Sciatic nerve (tissue), 2 donors: Measurements from ENCODE around the gene CBFA2T3. TPM values are rescaled to one million over a fixed set of nuclear protein-coding genes. Genes with fewer than 3 reads are reported as not detected.

Experiments used
- ATAC-seq: fragments of 200-7000 bp; cut with Tn5 transposase; one replicate; pipeline ENCODE4 v1.9.1; 2020; ENCODE audit warnings: mild to moderate bottlenecking, moderate library complexity
- DNase-seq: peaks from one replicate; pipeline ENCODE4 v3.0.0-alpha.2; 2020; ENCODE audit warnings: low spot score
- intact Hi-C: fragments of 100-400 bp; cut with DNase I; formaldehyde crosslinking; loops from one replicate; pipeline ENCODE4 v1.14.2; 2022
- total RNA-seq: library from RNA; stranded (reverse); fragmentation: NEBNext Ultra II Directional; extraction: Animal tissue kit (Norgen Biotek cat#: 25700); gene quantifications from one replicate; pipeline ENCODE4 v1.2.1, GENCODE V29; 2021
- donor health status: DM: no; HTN: no; CAD: no.
- donor health status: DM: no; HTN: no; CAD: no.

Gene CBFA2T3
- total RNA-seq, 1 donor from 2014 or later, result 8.2 TPM

DNA sequence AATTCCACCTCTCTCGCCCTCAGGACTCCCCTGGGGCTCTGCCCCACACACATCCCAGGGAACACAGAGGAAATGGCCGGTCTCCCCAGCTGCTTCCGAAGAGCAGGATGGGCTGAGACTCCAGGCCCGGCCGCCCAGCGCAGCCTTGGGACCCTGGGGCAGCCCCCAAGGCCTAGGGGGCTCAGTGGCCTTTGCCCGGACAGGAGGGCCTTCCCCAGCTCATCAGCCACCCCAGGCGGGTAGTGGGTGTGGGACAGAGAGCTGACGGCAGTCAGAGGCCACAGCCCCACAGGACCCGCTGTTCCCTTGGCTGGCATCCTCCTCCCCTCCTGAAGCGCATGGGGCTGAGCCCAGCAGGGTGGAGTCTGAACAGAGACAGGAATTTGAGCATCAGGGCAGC lies 6.2 kb upstream of the CBFA2T3 start:
- ATAC-seq (no peak), DNase-seq (no peak)
- intact Hi-C loops, result no loop called here

DNA sequence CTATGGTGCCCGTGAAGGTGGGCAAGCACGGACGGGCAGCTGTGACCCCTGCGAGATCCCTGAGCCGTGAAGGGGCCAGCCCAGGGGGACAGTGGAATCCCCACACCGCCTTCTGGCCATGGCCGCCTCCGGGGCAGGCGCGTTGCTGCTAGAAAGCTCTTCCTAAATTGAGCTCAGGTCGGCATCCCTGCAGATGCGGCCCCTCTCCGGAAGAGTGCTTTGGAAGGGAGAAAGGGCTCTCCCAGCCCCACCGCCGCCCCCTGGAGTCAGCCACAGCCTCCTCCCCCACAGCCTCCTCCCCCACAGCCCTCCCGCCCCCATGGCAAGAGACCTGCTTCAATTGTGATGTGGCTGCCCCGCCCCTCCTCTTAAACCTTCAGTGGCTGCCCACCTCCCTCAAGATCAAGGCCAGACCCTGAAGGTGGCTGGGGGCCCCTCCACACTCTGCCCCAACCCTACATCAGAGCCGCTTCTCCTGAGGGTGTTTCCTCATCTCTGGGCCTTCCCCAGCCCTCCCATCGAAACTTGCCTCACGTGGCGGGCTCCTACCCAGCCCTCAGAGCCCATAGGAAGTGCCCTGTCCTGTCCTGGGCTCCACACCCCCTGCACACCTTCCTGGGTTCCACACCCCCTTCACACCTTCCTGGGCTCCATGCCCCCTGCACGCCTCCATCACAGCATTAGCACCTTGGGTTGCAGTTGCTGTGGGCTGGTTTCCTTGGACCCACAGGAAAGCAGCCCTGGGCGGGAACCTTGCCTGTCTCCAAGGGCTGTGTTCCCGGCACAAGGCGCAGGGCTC lies 5.5 kb upstream of the CBFA2T3 start:
- no peak for DNase-seq
- ATAC-seq, result no peak
- intact Hi-C loops, result no loop called here

DNA sequence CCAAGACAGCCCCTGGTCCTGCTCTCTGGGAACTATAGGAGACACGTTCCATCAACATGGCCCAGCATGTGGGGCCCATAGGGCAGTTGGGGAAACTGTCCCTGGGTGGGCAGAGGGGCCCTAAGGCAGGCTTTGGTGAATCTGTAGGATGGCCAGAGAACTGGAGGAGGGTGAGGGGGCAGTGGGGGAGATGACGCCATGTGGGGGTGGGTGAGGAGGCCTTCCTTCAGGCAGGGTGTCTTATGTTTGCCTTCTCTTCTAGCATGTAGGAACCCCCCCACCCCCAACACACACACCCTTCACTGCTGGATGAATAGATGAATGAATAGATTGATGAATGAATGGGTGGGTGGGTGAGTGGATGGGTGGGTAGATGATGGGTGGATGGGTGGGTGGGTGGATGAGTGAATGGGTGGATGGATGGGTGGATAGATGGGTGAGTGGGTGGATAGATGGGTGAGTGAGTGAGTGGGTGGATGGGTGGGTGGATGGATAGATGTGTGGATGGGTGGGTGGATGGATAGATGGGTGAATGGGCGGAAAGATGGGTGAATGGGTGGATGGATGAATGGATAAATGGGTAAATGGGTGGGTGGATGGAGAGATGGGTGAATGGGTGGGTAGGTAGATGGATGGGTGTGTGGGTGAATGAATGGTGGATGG lies 2.5 kb upstream of the CBFA2T3 start:
- intact Hi-C loops, result no loop called here
- DNase-seq (no peak), ATAC-seq (no peak)

DNA sequence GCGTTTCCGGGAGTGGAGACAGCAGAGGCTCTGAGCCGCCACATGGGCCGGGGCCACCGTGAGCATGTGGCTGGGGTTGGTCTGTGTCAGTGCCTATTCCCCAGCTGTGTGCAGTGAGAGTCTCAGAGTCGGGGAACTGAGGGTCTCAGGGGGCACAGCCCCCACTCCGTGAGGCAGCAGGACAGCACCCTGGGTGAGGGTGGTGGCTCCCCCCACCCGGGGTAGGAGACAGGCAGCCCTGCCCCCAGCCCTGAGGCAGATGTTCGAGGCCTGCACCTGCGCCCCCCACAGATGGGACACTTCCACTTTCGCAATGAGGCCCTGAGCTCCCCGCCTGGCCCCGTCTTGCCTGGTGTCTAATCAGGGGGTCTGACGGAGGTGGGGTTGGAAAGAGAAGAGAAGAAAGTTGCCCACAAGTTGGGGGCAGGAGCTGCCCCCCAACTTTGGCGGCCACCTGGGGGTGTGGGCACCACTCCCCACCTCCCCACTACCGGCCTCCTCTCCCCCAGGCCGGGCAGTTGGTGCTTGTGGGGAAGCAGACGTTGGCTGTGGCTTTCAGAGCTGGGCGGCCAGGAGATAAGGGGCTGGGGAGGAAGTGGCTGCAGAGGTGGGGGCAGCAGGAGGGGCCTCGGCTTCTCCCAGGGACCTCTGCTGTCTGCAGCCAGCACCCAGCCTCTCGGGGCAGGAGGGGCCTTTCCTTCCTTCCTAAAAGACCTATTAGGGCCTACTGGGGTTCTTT lies 1.8 kb upstream of the CBFA2T3 start:
- intact Hi-C loops, result no loop called here
- no peak for ATAC-seq

GRCh38 chr16:88977812-88978607 lies 1.0 kb upstream of the CBFA2T3 start:
- intact Hi-C loops, result no loop called here
- ATAC-seq (no peak), DNase-seq (no peak)

More for the DNA sequence above, 1.8 kb upstream of the CBFA2T3 start:
- no peak for DNase-seq

DNA sequence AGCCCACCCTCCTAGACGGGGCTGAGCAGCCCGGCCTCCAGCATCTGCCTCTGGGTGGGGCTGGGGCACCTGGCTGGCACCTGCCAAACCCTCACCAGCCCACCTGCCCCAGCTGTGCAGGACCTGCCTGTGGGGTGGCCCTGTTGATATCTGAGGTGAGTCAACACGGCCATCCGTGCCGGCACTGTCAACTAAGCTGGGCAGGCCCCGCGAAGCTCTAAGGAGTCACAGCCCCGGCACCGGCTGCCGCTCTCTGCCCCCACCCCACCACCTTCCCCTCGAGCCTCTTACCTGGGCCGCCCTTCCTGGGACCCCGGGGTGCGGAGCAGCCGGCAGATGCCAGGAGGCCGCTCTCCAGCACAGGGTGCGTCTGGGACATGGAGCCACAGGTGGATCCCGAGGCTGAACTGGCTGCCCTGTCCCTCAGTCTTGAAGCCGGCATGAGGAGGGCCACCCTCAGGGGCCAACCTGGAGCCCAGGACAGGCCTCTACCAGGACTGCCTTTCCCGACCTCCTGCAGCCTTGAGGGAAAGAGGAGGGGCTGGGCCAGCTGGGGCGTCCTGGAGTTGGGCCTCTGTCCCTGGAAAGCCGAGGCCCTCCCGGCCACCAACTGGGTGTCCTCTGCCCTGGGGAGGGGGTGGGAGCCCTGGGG lies 515 bp downstream of the CBFA2T3 start:
- ATAC-seq (no peak), DNase-seq (no peak)
- intact Hi-C loops, result no loop called here

- ATAC-seq, result no peak
Measured at GRCh38 chr16:88975511-88976061, 1.4 kb downstream of the CBFA2T3 start.

DNA sequence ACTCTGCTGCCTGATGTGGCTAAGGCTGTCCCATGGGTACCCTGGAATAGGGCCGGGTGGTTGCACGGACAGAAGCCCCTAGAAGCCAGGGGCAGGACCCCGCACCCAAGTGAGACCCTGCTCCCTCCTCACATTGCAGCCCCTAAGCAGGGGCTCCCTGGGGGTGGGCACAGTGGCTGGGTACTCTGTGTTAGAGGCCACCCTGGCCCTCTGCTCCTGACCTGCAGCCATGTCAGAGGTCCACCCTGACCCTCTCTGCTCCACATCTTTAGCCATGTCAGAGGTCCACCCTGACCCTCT lies 2.1 kb downstream of the CBFA2T3 start:
- intact Hi-C loops, result no loop called here
- ATAC-seq, result no peak
- no peak for DNase-seq

More at GRCh38 chr16:88975511-88976061, 1.4 kb downstream of the CBFA2T3 start:
- no peak for DNase-seq
- intact Hi-C loops, result no loop called here

DNA sequence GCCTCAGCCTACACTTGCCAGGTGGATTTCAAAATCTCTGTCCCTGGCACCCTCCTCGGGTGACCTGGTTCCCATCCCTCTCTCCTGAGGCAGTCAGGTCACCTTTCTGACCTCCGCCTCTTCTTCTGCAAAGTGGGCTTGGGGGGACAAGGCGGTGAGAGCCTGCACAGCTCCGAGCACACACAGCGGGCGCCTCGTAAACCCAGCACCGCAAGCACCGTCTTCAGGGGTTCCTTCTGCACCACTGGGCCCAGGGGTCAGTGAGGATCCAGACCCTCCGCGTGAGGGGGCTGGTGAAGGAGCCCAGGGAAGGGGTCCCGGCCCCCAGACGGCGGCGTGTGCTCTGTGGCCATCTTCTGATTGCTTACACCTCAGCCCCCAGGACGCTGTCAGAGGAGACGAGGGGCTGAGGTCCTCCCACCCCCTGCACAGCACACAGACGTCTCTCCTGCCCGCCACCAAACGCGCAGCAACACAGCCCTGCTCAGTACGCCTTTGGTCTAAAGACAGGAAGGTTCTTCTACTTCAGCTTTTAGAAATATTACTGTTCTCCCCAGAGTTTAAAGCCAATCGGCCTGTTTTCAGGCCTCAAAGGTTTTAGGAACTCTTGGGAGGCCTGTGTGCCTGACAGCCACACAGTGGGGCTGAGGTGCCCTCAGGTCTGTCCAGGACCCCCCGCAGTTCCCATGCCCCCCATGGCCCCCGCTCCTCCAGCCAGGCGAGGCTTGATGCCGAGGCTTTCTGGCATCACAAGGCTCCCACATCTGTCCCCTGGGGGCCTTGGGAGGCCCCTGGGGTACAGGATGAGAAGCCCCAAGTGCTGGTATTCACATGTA lies 2.7 kb downstream of the CBFA2T3 start:
- ATAC-seq, result no peak
- intact Hi-C loops, result no loop called here
- no peak for DNase-seq

DNA sequence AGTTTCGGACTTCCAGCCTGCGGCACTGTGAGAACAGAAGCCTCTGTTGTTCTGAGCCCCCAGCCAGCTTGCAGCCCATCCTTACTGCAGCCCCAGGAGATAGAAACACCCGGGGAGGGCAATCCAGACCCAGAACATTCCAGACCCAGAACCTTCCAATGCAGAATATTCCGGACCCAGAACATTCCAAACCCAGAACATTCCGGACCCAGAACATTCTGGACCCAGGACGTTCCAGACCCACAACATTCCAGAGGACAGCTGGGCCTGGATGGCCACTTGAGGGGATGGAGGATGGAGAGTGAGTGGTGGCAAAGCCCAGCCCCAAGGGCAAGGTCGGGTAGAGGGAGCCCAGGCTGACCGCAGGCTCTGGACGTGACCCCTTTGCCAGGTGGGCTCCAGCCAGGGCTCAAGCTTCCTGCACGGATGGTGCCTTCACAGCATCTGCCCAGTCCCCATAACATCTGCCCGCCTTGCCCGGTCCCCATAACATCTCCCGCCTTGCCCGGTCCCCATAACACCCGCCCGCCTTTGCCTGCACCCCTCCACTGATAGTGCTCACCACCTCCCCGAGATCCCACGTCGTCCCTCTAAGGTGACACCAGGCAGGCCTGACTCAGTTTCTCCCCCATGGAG lies 3.5 kb downstream of the CBFA2T3 start:
- ATAC-seq, result no peak

GRCh38 chr16:88973007-88973410 lies 4.0 kb downstream of the CBFA2T3 start:
- ATAC-seq, result no peak
- DNase-seq, result no peak
- intact Hi-C loops, result no loop called here

More for the DNA sequence above, 3.5 kb downstream of the CBFA2T3 start:
- DNase-seq, result no peak
- intact Hi-C loops, result no loop called here

DNA sequence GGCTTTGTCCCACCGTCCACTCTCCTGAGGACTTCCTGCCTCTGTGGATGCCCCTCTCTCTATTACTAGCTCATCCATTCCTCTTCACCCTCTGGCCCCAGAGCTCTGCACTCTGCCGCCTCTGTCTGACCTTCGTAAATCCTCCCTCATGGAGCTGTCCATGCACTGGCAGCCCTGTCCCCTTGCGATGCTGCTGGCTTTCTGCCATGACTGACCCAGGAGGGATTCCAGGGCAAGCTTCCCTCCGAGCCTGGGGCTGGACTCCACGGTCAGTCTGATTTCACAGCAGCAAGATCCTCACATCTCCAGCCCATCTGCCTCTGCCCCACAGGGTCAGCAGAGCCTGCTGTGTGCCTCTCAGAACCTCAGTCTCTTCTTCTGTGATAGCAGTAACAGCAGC lies 4.7 kb downstream of the CBFA2T3 start:
- no peak for ATAC-seq
- intact Hi-C loops, result no loop called here
- no peak for DNase-seq

GRCh38 chr16:88971371-88972097 lies 5.5 kb downstream of the CBFA2T3 start:
- intact Hi-C loops, result no loop called here
- DNase-seq (no peak), ATAC-seq (no peak)

GRCh38 chr16:88970539-88971065 lies 6.4 kb downstream of the CBFA2T3 start:
- intact Hi-C loops, result no loop called here
- ATAC-seq, result no peak
- DNase-seq, result no peak

- DNase-seq (no peak), ATAC-seq (no peak)
- intact Hi-C loops, result no loop called here
Measured at GRCh38 chr16:88970050-88970449, 7.0 kb downstream of the CBFA2T3 start.

- no peak for ATAC-seq
- intact Hi-C loops, result no loop called here
- DNase-seq, result no peak
Measured at GRCh38 chr16:88969361-88969831, 7.6 kb downstream of the CBFA2T3 start.
